H1 (cell line): ENCODE data around the gene TSGA10. TPM values are rescaled to one million over a fixed set of nuclear protein-coding genes. Genes with fewer than 3 reads are reported as not detected.
A peak's percentile ranks its signal among the peaks of the same experiment; 100 is the strongest.

Experiments
- CTCF ChIA-PET: fragments of 300-600 bp; sonication (Branson Sonifier 250); formaldehyde crosslinking; loops from one replicate; lab custom pipeline; 2021; ENCODE audit not compliant: partially characterized antibody; lab: Charles Lee
- POLR2A ChIA-PET: fragments of 300-600 bp; sonication (Branson Sonifier 250); formaldehyde crosslinking; loops from one replicate; lab custom pipeline; 2021; ENCODE audit warnings: inconsistent platforms; ENCODE audit not compliant: partially characterized antibody; lab: Charles Lee
- DNase-seq, 2 experiments: peaks; one replicate each; pipeline versions ENCODE4 v3.0.0 to v3.0.0-alpha.2; 2010 to 2022; ENCODE audit warnings: low spot score in 2 of 2, low read depth in 1 of 2, mixed read lengths in 1 of 2
- FAIRE-seq: peaks from 2 replicates; lab custom pipeline; 2011; peaks lifted over from hg19 to GRCh38; lab: Jason Lieb, UNC
- H2AFZ ChIP-seq: 2 replicates; pipeline ENCODE4 v1.8.1; 2012; ENCODE audit warnings: low read length, inconsistent platforms
- H2AK5ac ChIP-seq: 2 replicates; pipeline ENCODE4 v1.6.1; 2013; ENCODE audit warnings: low read depth, low read length
- H2BK120ac ChIP-seq: replicated peaks from 2 replicates; pipeline ENCODE3; 2013; ENCODE audit warnings: low read depth, low read length, inconsistent platforms
- H2BK12ac ChIP-seq: 2 replicates; pipeline ENCODE4 v1.6.1; 2013; ENCODE audit warnings: low read depth, low read length
- H2BK15ac ChIP-seq: 2 replicates; pipeline ENCODE4 v1.6.1; 2013; ENCODE audit warnings: low read length
- H2BK20ac ChIP-seq: 2 replicates; pipeline ENCODE4 v1.6.1; 2013; ENCODE audit warnings: low read length
- H2BK5ac ChIP-seq: 2 replicates; pipeline ENCODE4 v1.6.1; 2013; ENCODE audit warnings: low read depth, low read length
- H3K14ac ChIP-seq: 2 replicates; pipeline ENCODE4 v1.6.1; 2013; ENCODE audit warnings: inconsistent platforms; ENCODE audit not compliant: insufficient read length
- H3K18ac ChIP-seq: 2 replicates; pipeline ENCODE4 v1.6.1; 2013; ENCODE audit warnings: low read length; ENCODE audit errors: extremely low read depth
- H3K23ac ChIP-seq: 2 replicates; pipeline ENCODE4 v1.6.1; 2013; ENCODE audit warnings: inconsistent platforms; ENCODE audit not compliant: insufficient read length
- H3K23me2 ChIP-seq: 2 replicates; pipeline ENCODE4 v1.6.1; 2013; ENCODE audit warnings: low read depth, low read length
- H3K27ac ChIP-seq: 2 replicates; pipeline ENCODE4 v1.6.1; 2011; ENCODE audit warnings: low read depth, low read length, inconsistent platforms
- H3K27me3 ChIP-seq, 4 experiments: replicated peaks in 1 of 4; 1 replicate in 1 of 4; 2 replicates in 3 of 4; pipeline versions ENCODE4 v1.6.1 to v1.8.1; 2011 to 2013; ENCODE audit warnings: low read length in 3 of 4, mild to moderate bottlenecking in 3 of 4, inconsistent platforms in 2 of 4, mixed read lengths in 2 of 4, moderate library complexity in 1 of 4; ENCODE audit not compliant: control insufficient read depth in 3 of 4, insufficient read depth in 3 of 4; ENCODE audit errors: extremely low read depth in 1 of 4
- H3K36me3 ChIP-seq, 4 experiments: 2 replicates each; pipeline versions ENCODE4 v1.6.1 to v1.8.1; 2011 to 2013; ENCODE audit warnings: mild to moderate bottlenecking in 4 of 4, low read length in 3 of 4, moderate library complexity in 2 of 4, control low read depth in 1 of 4, inconsistent platforms in 1 of 4; ENCODE audit not compliant: insufficient read depth in 4 of 4, control insufficient read depth in 2 of 4
- H3K4ac ChIP-seq: replicated peaks from 2 replicates; pipeline ENCODE3; 2013; ENCODE audit warnings: low read length, low read depth, mixed read lengths, inconsistent platforms; ENCODE audit not compliant: insufficient read length
- H3K4me1 ChIP-seq, 4 experiments: replicated peaks in 1 of 4; 1 replicate in 1 of 4; 2 replicates in 3 of 4; pipeline versions ENCODE4 v1.6.1 to v1.8.1; 2011 to 2013; ENCODE audit warnings: low read length in 3 of 4, inconsistent platforms in 2 of 4, mixed read lengths in 1 of 4; ENCODE audit not compliant: insufficient read depth in 4 of 4, control insufficient read depth in 3 of 4
- H3K4me2 ChIP-seq, 2 experiments: 2 replicates each; pipeline versions ENCODE4 v1.6.1 to v1.8.1; 2011 to 2013; ENCODE audit warnings: low read depth in 2 of 2, low read length in 2 of 2, control low read depth in 1 of 2, inconsistent platforms in 1 of 2, mild to moderate bottlenecking in 1 of 2; ENCODE audit not compliant: insufficient read depth in 1 of 2
- H3K4me3 ChIP-seq, 4 experiments: fragments of 200-600, 300-600 bp in 1 of 4; sonication (generic), shearing (Covaris generic), sonication (Bioruptor Twin) in 1 of 4; 2 replicates each; pipeline versions ENCODE4 v1.5.1 to v1.8.1; 2011 to 2016; ENCODE audit warnings: low read length in 4 of 4, low read depth in 3 of 4, control low read depth in 2 of 4, inconsistent platforms in 2 of 4, mild to moderate bottlenecking in 2 of 4, mixed read lengths in 1 of 4, moderate library complexity in 1 of 4; ENCODE audit not compliant: insufficient read depth in 2 of 4; ENCODE audit errors: extremely low read depth in 1 of 4
- H3K56ac ChIP-seq: replicated peaks from 2 replicates; pipeline ENCODE3; 2013; ENCODE audit warnings: low read depth, mild to moderate bottlenecking, mixed read lengths, low read length, inconsistent platforms; ENCODE audit not compliant: insufficient read length
- H3K79me1 ChIP-seq: 2 replicates; pipeline ENCODE4 v1.6.1; 2013; ENCODE audit warnings: low read depth, low read length, control low read depth
- H3K79me2 ChIP-seq, 2 experiments: 2 replicates each; pipeline versions ENCODE4 v1.6.1 to v1.8.1; 2012 to 2013; ENCODE audit warnings: low read length in 2 of 2, mild to moderate bottlenecking in 2 of 2, inconsistent platforms in 1 of 2; ENCODE audit not compliant: insufficient read depth in 2 of 2, control insufficient read depth in 1 of 2
- H3K9ac ChIP-seq, 4 experiments: replicated peaks in 1 of 4; 1 replicate in 1 of 4; 2 replicates in 3 of 4; pipeline versions ENCODE4 v1.6.1 to v1.8.1; 2011 to 2013; ENCODE audit warnings: low read depth in 3 of 4, low read length in 3 of 4, control low read depth in 2 of 4, mild to moderate bottlenecking in 2 of 4, moderate library complexity in 2 of 4, inconsistent platforms in 1 of 4; ENCODE audit errors: extremely low read depth in 1 of 4
- H3K9me3 ChIP-seq, 2 experiments: 2 replicates each; pipeline versions ENCODE4 v1.6.1 to v1.8.1; 2012 to 2013; ENCODE audit warnings: mild to moderate bottlenecking in 2 of 2, moderate library complexity in 2 of 2, control low read depth in 1 of 2, inconsistent platforms in 1 of 2, low read depth in 1 of 2, low read length in 1 of 2, mixed read lengths in 1 of 2; ENCODE audit not compliant: insufficient read depth in 2 of 2
- H4K20me1 ChIP-seq, 2 experiments: replicated peaks in 1 of 2; 2 replicates each; pipeline versions ENCODE3 to v1.8.1; 2011 to 2013; ENCODE audit warnings: inconsistent platforms in 2 of 2, low read length in 2 of 2, mild to moderate bottlenecking in 1 of 2; ENCODE audit not compliant: insufficient read depth in 2 of 2, control insufficient read depth in 1 of 2
- H4K5ac ChIP-seq: 2 replicates; pipeline ENCODE4 v1.6.1; 2013; ENCODE audit warnings: low read length, low read depth, mixed read lengths, inconsistent platforms; ENCODE audit not compliant: insufficient read length
- H4K8ac ChIP-seq: 2 replicates; pipeline ENCODE4 v1.8.0; 2013; ENCODE audit warnings: mild to moderate bottlenecking, moderate library complexity, low read length, inconsistent platforms; ENCODE audit not compliant: insufficient read depth; ENCODE audit errors: extremely low read depth
- H4K91ac ChIP-seq: replicated peaks from 2 replicates; pipeline ENCODE3; 2013; ENCODE audit warnings: low read length, mixed read lengths, inconsistent platforms; ENCODE audit not compliant: insufficient read length
- KDM4A ChIP-seq: IDR thresholded peaks from one replicate; pipeline ENCODE4 v1.7.1; 2012; ENCODE audit warnings: low read depth, mild to moderate bottlenecking, moderate library complexity, low read length, inconsistent platforms; ENCODE audit not compliant: severe bottlenecking
- WGBS, 2 experiments: shearing (Covaris generic) in 1 of 2; methylation state at CpG; one replicate each; pipeline versions ENCODE4 v1.1.6 to v1.1.7; 2013 to 2015; ENCODE audit warnings: low lambda C conversion rate in 2 of 2, mixed read lengths in 2 of 2, inconsistent platforms in 1 of 2, low coverage in 1 of 2, missing lambda C conversion rate in 1 of 2; ENCODE audit not compliant: insufficient replicate concordance in 2 of 2, insufficient coverage in 1 of 2, insufficient read length in 1 of 2; ENCODE audit errors: extremely low coverage in 1 of 2, missing lambda C conversion rate in 1 of 2; 5-methylcytosine and 5-hydroxymethylcytosine counted together
- polyA plus RNA-seq, 7 experiments: library from polyadenylated mRNA; depleted of rRNA in 3 of 7; stranded (reverse) in 5 of 7; unstranded in 2 of 7; fragments of >200 nt in 5 of 7; fragments of 200-250 nt in 2 of 7; gene quantifications; 1 replicate in 5 of 7; 2 replicates in 1 of 7; 4 replicates in 1 of 7; pipeline versions ENCODE4 v1.2.1 to v1.2.3, GENCODE V29; 2011 to 2013; ENCODE audit warnings: missing spikeins in 2 of 7, mixed read lengths in 2 of 7
- total RNA-seq: library from RNA; stranded (reverse); fragmentation: NEBNext Ultra II Directional; extraction: Animal tissue kit (Norgen Biotek cat#: 25700); gene quantifications from 2 replicates; pipeline ENCODE4 v1.2.1, GENCODE V29; 2021

Gene TSGA10
- total and polyA plus RNA-seq, 2 of the 8 experiments (the other 6 are each of a cell fraction or from before 2014, with no cell fraction given) = 2.2 to 7.4 TPM

- Histone ChIP-seq H4K20me1 (peaks cover 1 to 2% of the 10 kb centered on the region in 2 experiments), H3K18ac (no peak overlapping the region), H3K79me1 (no peaks in the 10 kb centered on the region), H3K27me3 (no peaks in the 10 kb centered on the region), H3K27ac (peak overlapping the region; percentile 81), H4K5ac (peak overlapping the region; percentile 51), H3K4me3 (peak overlapping the region; percentile 81 to 95 (median 89)), H2BK15ac (no peak overlapping the region), H3K14ac (no peak overlapping the region), H2AK5ac (no peak overlapping the region), H4K91ac (no peak overlapping the region), H4K8ac (no peak overlapping the region), H3K23me2 (peaks cover 4% of the 10 kb centered on the region), H2BK120ac (no peak overlapping the region), H2BK5ac (no peak overlapping the region), H2AFZ (no peak overlapping the region), H3K56ac (peak overlapping the region; percentile 17), H3K79me2 (peaks cover 7 to 81% of the 10 kb centered on the region in 2 experiments), H3K4me1 (peaks cover 0 to 2% (median 0%) of the 10 kb centered on the region in 4 experiments; a peak in 3 of 7 replicates), H3K9me3 (no peaks in the 10 kb centered on the region), H2BK20ac (no peak overlapping the region), H2BK12ac (no peak overlapping the region; the same call in 1 of the 2 replicates), H3K4ac (no peak overlapping the region), H3K9ac (peak overlapping the region in 3 of 4 experiments; percentile 71 to 86 (median 85); a peak in 6 of 7 replicates), H3K23ac (no peak overlapping the region), H3K4me2 (peak overlapping the region; percentile 65 to 68), H3K36me3 (no peaks in the 10 kb centered on the region; a peak in 2 of 8 replicates)
- TF ChIP-seq KDM4A = no peak
- WGBS, 2 experiments = 2% methylated on average over 4 of the region's 4 CpGs; no CpG with 5 or more reads in 1 of the 2 experiments
- no peak for FAIRE-seq
- ChIA-PET POLR2A (interaction anchor here (0.5 to 3.4 kb wide), 13 partner anchors 8 to 1333 kb away, joined by 3 to 19 read pairs (median 4); partner anchors contain the start of genes C2orf15, EIF5B, LIPT1 and TSGA10), CTCF (interaction anchor here (0.7 to 2.2 kb wide), 5 partner anchors 15 to 156 kb away, joined by 3 to 7 read pairs (median 4); partner anchors contain the start of gene TXNDC9)
- no peak for DNase-seq
Observed at GRCh38 chr2:99181624-99182000, 26.9 kb upstream of the TSGA10 start.
